Small intestine (tissue), 7 donors: Measurements from ENCODE around the gene CYB561. TPM values are rescaled to one million over a fixed set of nuclear protein-coding genes. Genes with fewer than 3 reads are reported as not detected.

Source experiments
- DNase-seq, 2 donors: peaks; one replicate each; pipeline versions ENCODE4 v3.0.0 to v3.0.0-alpha.2; 2013
- FAIRE-seq: peaks from 2 replicates; lab custom pipeline; 2012; peaks lifted over from hg19 to GRCh38; lab: Jason Lieb, UNC
- H3K27ac ChIP-seq, 3 donors: one replicate each; pipeline ENCODE4 v1.5.1; 2013; ENCODE audit warnings: low read length in 2 of 3, mild to moderate bottlenecking in 2 of 3, control low read depth in 1 of 3, inconsistent platforms in 1 of 3, low read depth in 1 of 3, moderate library complexity in 1 of 3
- H3K27me3 ChIP-seq, 3 donors: one replicate each; pipeline ENCODE4 v1.6.1; 2013; ENCODE audit warnings: low read length in 3 of 3, inconsistent platforms in 1 of 3; ENCODE audit not compliant: control insufficient read depth in 3 of 3, insufficient read depth in 3 of 3
- H3K36me3 ChIP-seq, 3 donors: one replicate each; pipeline ENCODE4 v1.6.1; 2013; ENCODE audit warnings: low read length in 3 of 3, inconsistent platforms in 1 of 3, low read depth in 1 of 3, mild to moderate bottlenecking in 1 of 3, moderate library complexity in 1 of 3; ENCODE audit not compliant: control insufficient read depth in 3 of 3, insufficient read depth in 2 of 3
- H3K4me1 ChIP-seq, 3 donors: one replicate each; pipeline ENCODE4 v1.6.1; 2013; ENCODE audit warnings: low read length in 2 of 3, inconsistent platforms in 1 of 3, low read depth in 1 of 3, mild to moderate bottlenecking in 1 of 3, moderate library complexity in 1 of 3; ENCODE audit not compliant: control insufficient read depth in 3 of 3, insufficient read depth in 2 of 3
- H3K4me3 ChIP-seq, 3 donors: one replicate each; pipeline ENCODE4 v1.5.1; 2013; ENCODE audit warnings: low read length in 3 of 3, control low read depth in 1 of 3, inconsistent platforms in 1 of 3, low read depth in 1 of 3, mild to moderate bottlenecking in 1 of 3, moderate library complexity in 1 of 3
- H3K9me3 ChIP-seq, 2 donors: one replicate each; pipeline ENCODE4 v1.6.1; 2013; ENCODE audit warnings: low read depth in 1 of 2, low read length in 1 of 2; ENCODE audit not compliant: control insufficient read depth in 2 of 2, insufficient read depth in 1 of 2
- WGBS, 3 donors: extraction: QIAGEN DNeasy Blood & Tissue Kit; methylation state at CpG; one replicate each; pipeline ENCODE4 v1.1.7; 2013; 5-methylcytosine and 5-hydroxymethylcytosine counted together
- polyA plus RNA-seq, 4 donors: library from polyadenylated mRNA; stranded (reverse) in 3 of 4; unstranded in 1 of 4; fragments of 200-250 nt in 3 of 4; fragments of 120-200 nt in 1 of 4; gene quantifications; one replicate each; pipeline versions ENCODE4 v1.2.1 to v1.2.3, GENCODE V29; 2013
- donor health status: healthy with polysubstance abuse.
- donor health status: control.
- donor health status: control.
- donor health status: Bipolar disorder and iron deficiency.
- donor health status: healthy.

CYB561 gene
- polyA plus RNA-seq, 4 donors: 18.4 to 60.2 (median 34.3) TPM

DNA sequence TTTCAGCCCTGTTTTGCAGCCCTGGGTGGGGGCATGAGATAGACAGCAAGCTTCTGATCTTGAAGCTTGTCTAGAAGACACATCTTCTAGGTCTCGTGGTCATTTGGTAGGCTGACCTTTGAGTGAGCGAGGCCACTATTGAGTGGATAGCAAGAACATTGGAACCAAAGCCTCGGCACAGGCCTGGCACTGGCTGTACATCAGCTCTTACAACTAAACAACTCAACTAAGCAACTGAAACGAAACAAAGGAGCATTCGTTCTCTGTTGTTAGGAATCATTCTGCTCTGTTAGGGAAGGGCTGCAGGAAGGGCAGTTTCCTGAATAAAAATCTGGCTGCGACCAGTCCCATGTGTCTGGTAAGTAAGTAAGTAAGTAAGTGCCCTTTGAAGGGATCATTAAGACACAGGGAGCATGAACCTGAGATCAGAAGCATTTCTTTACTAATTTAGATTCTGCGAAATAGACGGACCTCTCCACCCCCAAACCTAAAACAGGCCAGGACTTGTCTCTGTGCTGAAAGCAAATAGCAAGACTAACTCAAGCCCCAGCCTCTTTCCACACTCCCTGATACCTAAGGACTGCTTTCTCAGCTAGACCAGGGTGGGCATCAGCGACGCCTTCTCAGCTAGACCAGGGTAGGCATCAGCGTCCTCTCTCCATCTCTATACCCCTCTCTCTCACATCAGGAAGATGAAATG, 22.7 kb downstream of the CYB561 start:
- Histone ChIP-seq H3K27me3 (no peaks in the 10 kb centered on the region), H3K4me3 (no peak overlapping the region), H3K27ac (no peak overlapping the region), H3K36me3 (peaks cover 0 to 36% (median 0%) of the 10 kb centered on the region in 3 donors), H3K9me3 (no peaks in the 10 kb centered on the region), H3K4me1 (peaks cover 0 to 5% (median 0%) of the 10 kb centered on the region in 3 donors)
- no peak for DNase-seq
- 75 to 83% (median 79%) methylated on average over 11 of the region's 11 CpGs for WGBS, 3 donors
- no peak for FAIRE-seq

DNA sequence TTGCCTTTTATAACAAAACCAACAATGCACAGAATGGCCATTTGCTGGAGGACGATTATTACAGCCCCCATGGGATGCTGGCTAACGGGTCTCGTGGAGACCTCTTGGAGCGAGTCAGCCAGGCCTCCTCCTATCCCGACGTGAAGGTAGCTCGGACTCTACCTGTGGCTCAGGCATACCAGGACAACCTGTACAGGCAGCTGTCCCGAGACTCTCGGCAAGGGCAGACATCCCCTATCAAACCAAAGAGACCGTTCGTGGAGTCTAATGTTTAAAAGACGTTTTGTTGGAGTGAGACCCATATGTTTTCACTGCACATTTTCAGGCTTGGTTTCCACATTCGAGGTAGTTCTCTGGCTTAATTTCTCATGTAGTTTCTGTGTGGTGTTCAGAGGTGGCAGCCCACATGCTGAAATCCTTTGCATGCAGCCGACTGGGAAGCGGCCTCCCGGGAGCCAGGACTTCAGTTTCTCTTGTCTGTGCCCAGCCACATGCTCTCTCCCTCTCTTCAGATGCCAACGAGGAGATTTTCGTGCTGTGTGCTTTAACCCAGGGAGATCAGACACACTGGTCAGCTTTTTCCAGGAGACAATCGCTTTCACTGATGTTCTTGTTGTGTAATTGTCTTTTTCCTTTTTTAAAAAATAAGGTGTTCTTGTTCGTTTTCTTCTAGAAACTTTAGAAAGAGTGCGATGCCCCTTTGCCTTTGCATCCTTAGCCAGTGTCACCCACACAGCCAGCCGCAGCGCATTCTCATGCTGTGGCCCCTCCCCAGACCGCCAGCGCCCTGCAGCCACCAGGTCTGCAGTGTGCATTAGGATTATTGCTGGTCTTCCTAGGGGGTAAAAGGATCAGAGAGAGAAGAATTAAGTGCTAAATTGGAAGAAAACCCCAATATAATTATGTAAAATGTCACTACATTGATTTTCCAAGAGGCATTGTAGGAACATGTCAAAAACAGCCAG, 24.1 kb downstream of the CYB561 start:
- Histone ChIP-seq H3K27me3 (no peaks in the 10 kb centered on the region), H3K27ac (no peak overlapping the region), H3K4me3 (no peak overlapping the region), H3K9me3 (no peaks in the 10 kb centered on the region), H3K36me3 (peaks cover 0 to 40% (median 0%) of the 10 kb centered on the region in 3 donors), H3K4me1 (no peaks in the 10 kb centered on the region)
- FAIRE-seq (no peak), DNase-seq (no peak)
- 91 to 92% (median 91%) methylated on average over 25 of the region's 25 CpGs for WGBS, 3 donors

DNA sequence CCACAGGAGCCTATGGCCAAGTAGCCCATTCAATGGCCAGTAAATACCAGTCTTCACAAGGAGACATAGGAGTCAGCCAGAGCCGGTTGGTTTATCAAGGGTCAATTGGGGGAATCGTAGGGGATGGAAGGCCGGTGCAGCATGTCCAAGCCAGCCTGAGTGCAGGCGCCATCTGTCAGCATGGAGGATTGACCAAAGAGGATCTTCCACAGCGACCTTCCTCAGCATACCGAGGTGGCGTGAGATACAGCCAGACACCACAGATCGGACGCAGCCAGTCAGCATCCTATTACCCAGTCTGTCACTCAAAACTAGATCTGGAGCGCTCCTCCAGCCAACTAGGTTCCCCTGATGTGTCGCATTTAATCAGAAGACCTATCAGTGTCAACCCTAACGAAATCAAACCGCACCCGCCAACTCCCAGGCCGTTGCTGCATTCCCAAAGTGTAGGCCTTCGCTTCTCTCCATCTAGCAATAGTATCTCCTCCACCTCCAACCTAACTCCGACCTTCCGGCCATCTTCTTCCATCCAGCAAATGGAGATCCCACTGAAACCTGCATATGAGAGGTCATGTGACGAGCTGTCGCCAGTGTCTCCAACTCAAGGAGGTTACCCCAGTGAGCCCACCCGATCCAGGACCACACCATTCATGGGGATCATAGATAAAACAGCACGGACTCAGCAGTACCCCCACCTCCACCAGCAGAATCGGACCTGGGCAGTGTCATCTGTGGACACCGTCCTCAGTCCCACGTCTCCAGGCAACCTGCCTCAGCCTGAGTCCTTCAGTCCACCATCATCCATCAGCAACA, 25.0 kb downstream of the CYB561 start:
- H3K4me3 ChIP-seq: no peak overlapping the region
- peaks cover 0 to 34% (median 0%) of the 10 kb centered on the region in 3 donors for H3K36me3 ChIP-seq
- DNase-seq (no peak), FAIRE-seq (no peak)
- H3K27me3 ChIP-seq: no peaks in the 10 kb centered on the region
- 94 to 95% (median 94%) methylated on average over 25 of the region's 25 CpGs for WGBS, 3 donors
- H3K27ac ChIP-seq: no peak overlapping the region
- no peaks in the 10 kb centered on the region for H3K4me1 ChIP-seq
- no peaks in the 10 kb centered on the region for H3K9me3 ChIP-seq

DNA sequence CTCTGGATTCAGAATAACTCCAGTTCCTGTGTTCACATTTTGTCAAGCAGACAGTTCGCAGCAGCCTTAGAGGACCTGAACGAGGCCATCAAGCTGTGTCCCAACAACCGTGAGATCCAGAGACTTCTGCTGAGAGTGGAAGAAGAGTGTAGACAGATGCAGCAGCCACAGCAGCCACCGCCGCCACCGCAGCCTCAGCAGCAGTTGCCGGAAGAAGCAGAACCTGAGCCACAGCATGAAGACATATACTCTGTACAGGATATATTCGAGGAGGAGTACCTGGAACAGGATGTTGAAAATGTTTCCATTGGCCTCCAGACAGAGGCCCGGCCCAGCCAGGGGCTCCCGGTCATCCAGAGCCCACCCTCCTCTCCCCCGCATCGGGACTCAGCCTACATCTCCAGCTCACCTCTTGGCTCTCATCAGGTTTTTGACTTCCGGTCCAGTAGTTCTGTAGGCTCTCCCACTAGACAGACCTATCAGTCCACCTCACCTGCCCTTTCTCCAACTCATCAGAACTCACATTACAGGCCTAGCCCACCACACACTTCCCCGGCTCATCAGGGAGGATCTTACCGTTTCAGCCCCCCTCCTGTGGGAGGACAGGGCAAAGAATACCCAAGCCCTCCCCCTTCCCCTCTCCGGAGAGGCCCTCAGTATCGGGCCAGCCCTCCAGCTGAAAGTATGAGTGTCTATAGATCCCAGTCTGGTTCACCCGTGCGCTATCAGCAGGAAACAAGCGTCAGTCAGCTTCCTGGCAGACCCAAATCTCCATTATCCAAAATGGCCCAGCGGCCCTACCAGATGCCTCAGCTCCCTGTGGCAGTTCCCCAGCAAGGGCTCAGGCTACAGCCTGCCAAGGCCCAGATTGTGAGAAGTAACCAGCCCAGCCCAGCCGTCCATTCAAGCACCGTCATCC, 25.9 kb downstream of the CYB561 start:
- H3K27me3 ChIP-seq: no peaks in the 10 kb centered on the region
- H3K4me3 ChIP-seq: no peak overlapping the region
- FAIRE-seq (no peak), DNase-seq (peak in 1 of 2 donors; percentile 20)
- no peaks in the 10 kb centered on the region for H3K4me1 ChIP-seq
- no peaks in the 10 kb centered on the region for H3K9me3 ChIP-seq
- H3K36me3 ChIP-seq: peaks cover 0 to 35% (median 0%) of the 10 kb centered on the region in 3 donors
- WGBS, 3 donors: 72 to 89% (median 78%) methylated on average over 23 of the region's 23 CpGs
- peak overlapping the region in 1 of 3 donors; percentile 55 for H3K27ac ChIP-seq

DNA sequence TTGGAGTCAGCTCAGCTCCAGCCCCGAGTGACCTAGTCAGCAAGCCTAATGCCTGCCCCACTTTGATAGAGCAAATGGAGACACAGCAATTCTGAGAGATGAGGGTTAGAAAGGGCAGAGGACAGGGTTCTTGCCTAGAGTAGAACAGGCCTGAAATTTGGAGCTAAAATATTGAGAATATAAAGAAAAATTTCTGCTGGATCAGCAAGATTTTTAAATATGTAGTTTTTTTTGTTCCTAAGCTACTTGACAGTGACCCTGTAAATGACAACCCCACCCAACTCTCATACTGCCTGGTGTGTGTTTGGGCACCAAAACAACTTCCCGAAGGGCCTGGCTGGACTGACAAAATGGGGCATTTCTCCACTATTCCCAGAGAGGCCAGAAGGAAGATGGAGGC, 26.7 kb downstream of the CYB561 start:
- Histone ChIP-seq H3K36me3 (peaks cover 0 to 38% (median 0%) of the 10 kb centered on the region in 3 donors), H3K27me3 (no peaks in the 10 kb centered on the region), H3K4me1 (no peaks in the 10 kb centered on the region), H3K27ac (no peak overlapping the region), H3K9me3 (no peaks in the 10 kb centered on the region), H3K4me3 (no peak overlapping the region)
- DNase-seq (no peak), FAIRE-seq (no peak)
- 82 to 91% (median 86%) methylated on average over 2 of the region's 2 CpGs for WGBS, 3 donors

- no peak overlapping the region for H3K4me3 ChIP-seq
- peaks cover 0 to 35% (median 0%) of the 10 kb centered on the region in 3 donors for H3K36me3 ChIP-seq
- DNase-seq (no peak), FAIRE-seq (no peak)
- H3K27ac ChIP-seq: no peak overlapping the region
- H3K9me3 ChIP-seq: no peaks in the 10 kb centered on the region
- WGBS, 3 donors: 86 to 95% (median 92%) methylated on average over 8 of the region's 8 CpGs
- H3K27me3 ChIP-seq: no peaks in the 10 kb centered on the region
- H3K4me1 ChIP-seq: no peaks in the 10 kb centered on the region
These were observed 27.6 kb downstream of the CYB561 start for GRCh38 chr17:63418540-63418939.

DNA sequence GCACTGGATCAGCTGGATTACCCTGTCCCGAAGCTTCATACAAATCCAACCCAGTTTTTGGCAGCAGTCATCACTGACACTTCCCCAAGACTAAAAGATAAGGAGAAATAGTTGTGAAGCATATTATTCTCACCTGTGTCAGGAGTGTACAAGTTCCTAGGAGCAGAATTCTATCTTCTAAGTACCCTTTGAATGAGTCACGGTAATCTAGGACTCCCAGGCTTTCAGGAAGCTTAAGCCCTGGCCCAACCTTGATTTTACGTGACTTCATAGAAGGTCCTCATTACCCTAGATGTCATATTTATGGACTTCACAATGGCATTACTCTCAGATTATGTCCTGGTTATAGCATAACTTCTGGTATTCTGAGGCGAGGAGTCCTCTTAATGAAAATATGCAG, 31.9 kb downstream of the CYB561 start:
- FAIRE-seq: no peak
- Histone ChIP-seq H3K4me3 (no peak overlapping the region), H3K4me1 (no peaks in the 10 kb centered on the region), H3K9me3 (no peaks in the 10 kb centered on the region), H3K27me3 (no peaks in the 10 kb centered on the region), H3K36me3 (peaks cover 0 to 30% (median 0%) of the 10 kb centered on the region in 3 donors), H3K27ac (no peak overlapping the region)
- WGBS, 3 donors: 83 to 92% (median 85%) methylated on average over 4 of the region's 4 CpGs
- no peak for DNase-seq
